Brain microvascular endothelial cell (primary cell): ENCODE results near the gene OR52K1.
"Not testable (repeated sequence)": the region's sequence is repeated elsewhere in the genome, so short reads cannot be mapped to it uniquely, and the experiment has no call there.

Experiments
- DNase-seq: peaks from one replicate; pipeline ENCODE4 v3.0.0-alpha.2; 2020
- H3K27ac ChIP-seq: fragments of 250-450 bp; sonication (Bioruptor Pico); 2 replicates; pipeline ENCODE4 v1.5.1; 2020; ENCODE audit warnings: mild to moderate bottlenecking, moderate library complexity
- H3K27me3 ChIP-seq: fragments of 250-450 bp; sonication (Bioruptor Pico); replicated peaks from 2 replicates; pipeline ENCODE4 v1.5.1; 2020; ENCODE audit warnings: mild to moderate bottlenecking
- H3K36me3 ChIP-seq: fragments of 250-450 bp; sonication (Bioruptor Pico); replicated peaks from 2 replicates; pipeline ENCODE4 v1.5.1; 2020; ENCODE audit warnings: mild to moderate bottlenecking
- H3K4me3 ChIP-seq: 2 replicates; pipeline ENCODE4 v1.5.1; 2011; ENCODE audit warnings: low read depth, mild to moderate bottlenecking, control low read depth, low read length, moderate library complexity
- in situ Hi-C: cut with HindIII; loops from 2 replicates; pipeline ENCODE4 v1.10.0; 2017; ENCODE audit warnings: low sequenced_read_pairs, low pct_ligation_motif_present
- TF ChIP-seq, protein P1 (sequence below): IDR thresholded peaks from 2 replicates; pipeline ENCODE4 v1.5.1; 2011; ENCODE audit warnings: low read depth, mild to moderate bottlenecking, moderate library complexity, low read length, control low read depth, inconsistent platforms; ENCODE audit errors: missing control alignments

The OR52K1 gene

DNA sequence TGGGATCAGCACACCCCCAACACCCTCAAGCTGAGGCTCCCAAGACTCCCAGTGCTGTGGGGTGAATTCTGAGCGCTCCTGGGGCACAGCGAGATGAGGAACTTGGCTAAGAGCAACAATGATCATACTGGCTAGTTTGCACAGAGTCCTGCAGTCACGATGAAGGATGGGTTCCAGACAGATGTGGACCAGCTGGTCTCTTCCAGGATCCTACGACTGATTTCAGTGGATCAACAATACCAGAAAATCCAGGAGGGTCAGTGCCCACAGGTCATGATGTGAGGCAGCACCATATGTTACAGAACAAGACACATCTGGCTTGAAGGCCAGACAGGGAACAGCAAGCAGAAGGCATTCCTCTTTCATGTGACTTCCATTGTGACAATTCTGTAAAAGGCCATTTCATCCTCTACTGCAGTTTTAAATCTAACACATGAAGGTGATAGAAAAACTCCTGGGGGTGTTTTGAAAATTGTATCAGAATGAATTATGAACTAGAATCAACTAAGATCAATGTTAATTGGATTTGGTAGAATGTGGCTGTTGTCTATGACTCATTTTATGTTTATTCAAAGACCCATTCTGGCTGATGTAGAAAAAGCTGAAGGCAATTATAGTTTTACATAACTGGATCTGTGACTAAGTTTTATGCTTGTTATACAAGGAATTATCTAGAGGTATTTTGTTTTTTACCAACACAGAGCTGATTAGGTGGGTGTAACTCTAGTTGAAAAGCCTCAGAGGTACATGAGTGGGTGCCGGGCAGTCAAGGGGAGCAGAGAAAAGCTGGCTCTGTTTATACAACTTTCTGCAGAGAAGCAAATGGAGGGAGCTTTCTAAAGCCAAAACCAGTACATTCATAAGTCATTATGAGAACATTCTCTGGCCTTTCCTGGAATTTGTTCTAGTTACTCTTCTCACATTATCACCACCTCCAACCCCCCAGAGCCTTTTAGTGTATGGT is 29.1 kb downstream of the OR52K1 start:
- no peak overlapping the region for H3K4me3 ChIP-seq
- no peak overlapping the region for H3K27ac ChIP-seq
- TF ChIP-seq, protein P1, sequence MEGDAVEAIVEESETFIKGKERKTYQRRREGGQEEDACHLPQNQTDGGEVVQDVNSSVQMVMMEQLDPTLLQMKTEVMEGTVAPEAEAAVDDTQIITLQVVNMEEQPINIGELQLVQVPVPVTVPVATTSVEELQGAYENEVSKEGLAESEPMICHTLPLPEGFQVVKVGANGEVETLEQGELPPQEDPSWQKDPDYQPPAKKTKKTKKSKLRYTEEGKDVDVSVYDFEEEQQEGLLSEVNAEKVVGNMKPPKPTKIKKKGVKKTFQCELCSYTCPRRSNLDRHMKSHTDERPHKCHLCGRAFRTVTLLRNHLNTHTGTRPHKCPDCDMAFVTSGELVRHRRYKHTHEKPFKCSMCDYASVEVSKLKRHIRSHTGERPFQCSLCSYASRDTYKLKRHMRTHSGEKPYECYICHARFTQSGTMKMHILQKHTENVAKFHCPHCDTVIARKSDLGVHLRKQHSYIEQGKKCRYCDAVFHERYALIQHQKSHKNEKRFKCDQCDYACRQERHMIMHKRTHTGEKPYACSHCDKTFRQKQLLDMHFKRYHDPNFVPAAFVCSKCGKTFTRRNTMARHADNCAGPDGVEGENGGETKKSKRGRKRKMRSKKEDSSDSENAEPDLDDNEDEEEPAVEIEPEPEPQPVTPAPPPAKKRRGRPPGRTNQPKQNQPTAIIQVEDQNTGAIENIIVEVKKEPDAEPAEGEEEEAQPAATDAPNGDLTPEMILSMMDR = no peak
- no peak for DNase-seq
- H3K27me3 ChIP-seq = no peaks in the 10 kb centered on the region
- in situ Hi-C loops = no loop called here
- no peaks in the 10 kb centered on the region for H3K36me3 ChIP-seq

DNA sequence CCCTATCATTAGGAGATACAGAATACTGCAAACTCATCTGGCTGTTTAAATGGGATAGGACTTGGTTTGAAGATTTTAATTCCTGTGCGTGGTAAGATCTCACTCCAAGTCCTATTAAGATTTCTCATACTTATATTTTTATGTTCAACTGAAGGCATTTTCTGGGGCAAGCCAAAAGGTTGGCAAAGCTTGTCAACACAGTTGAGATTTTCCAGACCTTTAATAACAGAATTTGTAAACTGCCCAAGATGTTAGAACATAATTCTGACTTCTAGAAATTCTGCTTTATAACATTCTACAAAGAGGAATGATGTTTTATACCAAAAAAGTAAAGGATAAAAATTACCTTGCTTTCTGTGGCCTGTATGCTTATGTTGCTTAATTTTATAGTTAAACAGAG is 31.8 kb downstream of the OR52K1 start:
- in situ Hi-C loops = no loop called here
- DNase-seq = no peak
- no peaks in the 10 kb centered on the region for H3K36me3 ChIP-seq
- TF ChIP-seq, protein P1 = no peak
- H3K27me3 ChIP-seq = no peaks in the 10 kb centered on the region
- H3K4me3 ChIP-seq = no peak overlapping the region
- no peak overlapping the region for H3K27ac ChIP-seq

DNA sequence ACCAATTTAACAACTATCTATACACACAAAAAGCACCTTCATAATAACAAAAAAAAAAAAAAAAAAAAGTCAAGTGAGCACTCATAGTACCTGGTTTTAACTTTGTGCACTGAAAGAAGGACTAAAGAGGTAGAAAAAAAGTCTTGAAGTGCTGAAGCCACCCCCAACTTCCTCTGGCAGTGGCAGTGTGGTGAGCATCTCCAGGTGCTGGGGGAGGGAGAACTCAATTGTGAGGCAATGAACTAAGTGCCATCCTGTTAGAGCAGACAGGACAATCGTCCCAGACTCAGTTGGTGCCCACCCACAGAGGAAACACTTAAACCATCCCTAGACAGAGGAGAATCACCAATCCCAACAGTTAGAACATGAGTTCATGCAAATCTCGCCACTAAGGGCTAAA is 39.9 kb downstream of the OR52K1 start:
- Histone ChIP-seq H3K36me3 (no peaks in the 10 kb centered on the region), H3K27me3 (no peaks in the 10 kb centered on the region), H3K27ac (no peak overlapping the region), H3K4me3 (no peak overlapping the region)
- in situ Hi-C loops = no loop called here
- TF ChIP-seq, protein P1 = no peak
- DNase-seq = no peak

DNA sequence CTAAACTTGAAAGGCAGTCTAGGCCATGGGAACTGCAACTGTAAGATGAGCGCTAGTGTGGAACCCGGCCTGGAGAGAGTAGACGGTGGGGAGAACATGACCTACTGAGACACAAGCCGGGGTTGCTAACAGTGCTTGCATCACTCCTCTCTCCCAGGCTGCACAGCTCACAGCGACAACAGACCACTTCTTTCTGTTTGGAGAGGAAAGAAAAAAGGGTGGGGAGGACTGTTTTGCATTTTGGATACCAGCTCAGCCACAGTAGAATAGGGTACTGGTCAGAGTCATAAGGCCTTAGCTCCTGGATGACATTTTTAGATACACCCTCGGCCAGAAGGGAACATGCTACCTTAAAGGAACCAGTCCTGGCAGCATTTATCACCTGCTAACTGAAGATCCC is 40.3 kb downstream of the OR52K1 start:
- DNase-seq = no peak
- no peak overlapping the region for H3K4me3 ChIP-seq
- in situ Hi-C loops = no loop called here
- TF ChIP-seq, protein P1 = no peak
- no peaks in the 10 kb centered on the region for H3K27me3 ChIP-seq
- H3K36me3 ChIP-seq = no peaks in the 10 kb centered on the region
- H3K27ac ChIP-seq = no peak overlapping the region

DNA sequence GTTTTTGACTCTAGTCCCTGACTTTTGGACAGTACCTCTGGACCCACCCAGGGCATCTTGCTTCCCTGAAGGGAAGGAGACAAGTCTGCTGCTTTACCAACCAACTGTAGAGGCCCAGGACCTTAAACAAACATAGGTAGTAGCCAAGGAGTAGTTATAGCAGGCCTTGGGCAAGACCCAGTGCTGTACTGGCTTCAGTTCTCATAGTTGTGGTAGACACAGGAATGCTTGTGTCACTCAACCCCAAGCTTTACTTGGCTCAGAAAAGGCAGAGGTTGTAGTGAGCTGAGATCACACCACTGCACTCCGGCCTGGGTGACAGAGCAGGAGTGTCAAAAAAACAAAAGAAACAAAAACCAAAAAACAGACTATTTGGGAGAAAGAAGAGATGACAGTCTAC is 41.2 kb downstream of the OR52K1 start:
- Histone ChIP-seq H3K36me3 (no peaks in the 10 kb centered on the region), H3K27ac (no peak overlapping the region), H3K4me3 (no peak overlapping the region), H3K27me3 (no peaks in the 10 kb centered on the region)
- DNase-seq = no peak
- TF ChIP-seq, protein P1 = no peak
- in situ Hi-C loops = no loop called here

DNA sequence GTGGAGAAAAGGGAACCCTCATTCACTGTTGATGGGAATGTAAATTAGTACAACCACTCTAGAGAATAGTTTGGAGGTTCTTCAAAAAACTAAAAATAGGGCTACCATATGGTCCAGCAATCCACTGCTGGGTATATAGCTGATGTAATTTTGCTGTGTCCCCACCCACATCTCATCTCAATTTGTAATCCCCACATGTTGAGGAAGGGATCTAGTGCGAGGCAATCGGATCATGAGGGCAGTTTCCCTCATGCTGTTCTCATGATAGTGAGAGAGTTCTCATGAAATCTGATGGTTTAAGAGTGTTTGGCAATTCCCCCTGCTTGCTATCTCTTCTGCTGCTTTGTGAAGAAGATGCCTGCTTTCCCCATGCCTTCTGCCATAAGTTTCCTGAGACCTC is 45.5 kb downstream of the OR52K1 start:
- no peaks in the 10 kb centered on the region for H3K36me3 ChIP-seq
- TF ChIP-seq, protein P1 = no peak
- in situ Hi-C loops = no loop called here
- H3K27me3 ChIP-seq = no peaks in the 10 kb centered on the region
- no peak overlapping the region for H3K4me3 ChIP-seq
- no peak overlapping the region for H3K27ac ChIP-seq
- no peak for DNase-seq

DNA sequence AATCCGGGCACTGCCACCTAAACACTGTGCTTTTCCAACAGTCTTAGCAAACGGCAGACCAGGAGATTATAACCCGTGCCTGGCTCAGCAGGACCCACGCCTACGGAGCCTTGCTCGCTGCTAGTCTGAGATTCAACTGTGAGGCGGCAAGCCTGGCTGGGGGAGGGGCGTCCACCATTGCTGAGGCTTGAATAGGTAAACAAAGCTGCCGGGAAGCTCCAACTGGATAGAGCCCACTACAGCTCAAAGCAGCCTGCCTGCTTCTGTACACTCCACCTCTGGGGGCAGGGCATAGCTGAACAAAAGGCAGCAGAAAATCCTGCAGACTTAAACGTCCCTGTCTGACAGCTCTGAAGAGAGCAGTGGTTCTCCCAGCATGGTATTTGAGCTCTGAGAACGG is 49.2 kb downstream of the OR52K1 start:
- H3K27ac ChIP-seq, H3K27me3 ChIP-seq, in situ Hi-C loops, DNase-seq, H3K36me3 ChIP-seq, H3K4me3 ChIP-seq: not testable (repeated sequence)
